CD4-positive, alpha-beta T cell treated with Interleukin-17A for 1 hour (primary cell): ENCODE measurements around the gene PRKG1.

ENCODE experiments used
- DNase-seq: peaks from one replicate; pipeline ENCODE4 v3.0.0-alpha.2; 2020

Gene PRKG1

GRCh38 chr10:52314822-52315552, 1240.7 kb downstream of the PRKG1 start:
- no peak for DNase-seq

GRCh38 chr10:52316001-52316400, 1241.7 kb downstream of the PRKG1 start:
- no peak for DNase-seq

GRCh38 chr10:52316500-52316899, 1242.2 kb downstream of the PRKG1 start:
- no peak for DNase-seq

- DNase-seq = no peak
These were observed 1243.9 kb downstream of the PRKG1 start for GRCh38 chr10:52318136-52318701.

GRCh38 chr10:52318822-52319464, 1244.7 kb downstream of the PRKG1 start:
- DNase-seq = no peak

- no peak for DNase-seq
These were observed 1245.6 kb downstream of the PRKG1 start for GRCh38 chr10:52319926-52320325.

- no peak for DNase-seq
These were observed 1248.0 kb downstream of the PRKG1 start for GRCh38 chr10:52322323-52322722.

GRCh38 chr10:52322936-52323335, 1248.6 kb downstream of the PRKG1 start:
- no peak for DNase-seq

- DNase-seq = no peak
These were observed 1252.1 kb downstream of the PRKG1 start for GRCh38 chr10:52326382-52326781.

- DNase-seq = no peak
These were observed 1257.5 kb downstream of the PRKG1 start for GRCh38 chr10:52331638-52332364.

- DNase-seq = no peak
These were observed 1258.5 kb downstream of the PRKG1 start for GRCh38 chr10:52332815-52333214.

- DNase-seq = no peak
These were observed 1260.3 kb downstream of the PRKG1 start for GRCh38 chr10:52334595-52334994.

- DNase-seq = no peak
These were observed 1261.4 kb downstream of the PRKG1 start for GRCh38 chr10:52335665-52336064.

GRCh38 chr10:52337225-52337624, 1262.9 kb downstream of the PRKG1 start:
- DNase-seq = no peak

GRCh38 chr10:52343439-52343838, 1269.2 kb downstream of the PRKG1 start:
- no peak for DNase-seq

- no peak for DNase-seq
These were observed 1272.4 kb downstream of the PRKG1 start for GRCh38 chr10:52346394-52347326.

GRCh38 chr10:52347327-52347667, 1273.0 kb downstream of the PRKG1 start:
- DNase-seq = no peak
